ENCODE data around the gene AFF3.

The AFF3 gene

DNA sequence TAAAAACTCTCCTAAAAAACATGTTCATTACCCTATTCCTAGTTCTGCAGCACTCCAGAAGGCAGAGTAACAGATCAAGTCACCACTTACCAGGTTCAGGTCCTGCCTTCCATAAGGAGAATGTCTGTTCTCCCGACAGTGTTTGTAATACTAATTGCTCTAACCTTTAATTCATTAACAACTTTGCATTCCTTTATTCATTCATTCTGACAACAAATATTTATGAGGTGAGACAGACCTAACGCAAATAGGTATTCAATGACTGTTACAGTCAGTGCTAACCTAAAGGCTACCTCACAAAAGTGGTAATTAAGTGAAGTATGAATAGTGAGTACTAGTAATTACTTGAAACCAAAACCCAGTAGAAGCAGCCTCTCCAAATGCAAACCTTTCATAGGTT is 224.0 kb downstream of the AFF3 start:
- no peak overlapping the region for H3K4me3 ChIP-seq (ENCODE audit: low read depth, low read length)
- no peak for DNase-seq (ENCODE audit: low read depth)
- TF ChIP-seq, protein P1, sequence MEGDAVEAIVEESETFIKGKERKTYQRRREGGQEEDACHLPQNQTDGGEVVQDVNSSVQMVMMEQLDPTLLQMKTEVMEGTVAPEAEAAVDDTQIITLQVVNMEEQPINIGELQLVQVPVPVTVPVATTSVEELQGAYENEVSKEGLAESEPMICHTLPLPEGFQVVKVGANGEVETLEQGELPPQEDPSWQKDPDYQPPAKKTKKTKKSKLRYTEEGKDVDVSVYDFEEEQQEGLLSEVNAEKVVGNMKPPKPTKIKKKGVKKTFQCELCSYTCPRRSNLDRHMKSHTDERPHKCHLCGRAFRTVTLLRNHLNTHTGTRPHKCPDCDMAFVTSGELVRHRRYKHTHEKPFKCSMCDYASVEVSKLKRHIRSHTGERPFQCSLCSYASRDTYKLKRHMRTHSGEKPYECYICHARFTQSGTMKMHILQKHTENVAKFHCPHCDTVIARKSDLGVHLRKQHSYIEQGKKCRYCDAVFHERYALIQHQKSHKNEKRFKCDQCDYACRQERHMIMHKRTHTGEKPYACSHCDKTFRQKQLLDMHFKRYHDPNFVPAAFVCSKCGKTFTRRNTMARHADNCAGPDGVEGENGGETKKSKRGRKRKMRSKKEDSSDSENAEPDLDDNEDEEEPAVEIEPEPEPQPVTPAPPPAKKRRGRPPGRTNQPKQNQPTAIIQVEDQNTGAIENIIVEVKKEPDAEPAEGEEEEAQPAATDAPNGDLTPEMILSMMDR (conservative IDR thresholded peaks at IDR 0.05; ENCODE audit: low read depth, low read length), result no peak

DNA sequence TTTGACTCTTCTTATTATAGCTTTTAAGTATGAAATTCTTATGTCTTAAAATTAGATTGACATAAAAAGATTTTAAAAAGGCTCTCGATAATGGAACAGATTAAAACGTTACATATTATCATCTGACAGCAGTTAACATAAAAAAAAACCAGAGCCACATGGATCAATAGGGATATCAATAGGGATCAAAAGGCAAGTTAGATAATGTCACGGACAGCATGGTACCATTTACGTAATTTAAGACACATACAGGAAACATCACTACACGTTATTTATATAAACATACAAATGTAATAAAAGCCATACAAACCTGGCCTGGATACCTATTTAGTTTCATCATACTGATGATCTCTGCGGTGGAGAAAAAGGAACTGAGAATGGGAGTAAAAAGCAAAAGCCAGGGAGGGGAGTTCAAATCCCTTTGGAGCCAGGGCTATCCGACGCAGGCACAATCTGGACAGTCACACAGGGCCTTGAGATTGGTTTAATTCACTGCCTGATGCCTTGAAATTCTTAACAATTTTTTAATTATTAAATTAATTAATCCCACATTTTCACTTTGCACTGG is 227.2 kb downstream of the AFF3 start:
- no peak overlapping the region for H3K4me3 ChIP-seq (ENCODE audit: low read depth, low read length)
- DNase-seq (ENCODE audit: low read depth), result no peak
- TF ChIP-seq, protein P1 (conservative IDR thresholded peaks at IDR 0.05; ENCODE audit: low read depth, low read length), result no peak

DNA sequence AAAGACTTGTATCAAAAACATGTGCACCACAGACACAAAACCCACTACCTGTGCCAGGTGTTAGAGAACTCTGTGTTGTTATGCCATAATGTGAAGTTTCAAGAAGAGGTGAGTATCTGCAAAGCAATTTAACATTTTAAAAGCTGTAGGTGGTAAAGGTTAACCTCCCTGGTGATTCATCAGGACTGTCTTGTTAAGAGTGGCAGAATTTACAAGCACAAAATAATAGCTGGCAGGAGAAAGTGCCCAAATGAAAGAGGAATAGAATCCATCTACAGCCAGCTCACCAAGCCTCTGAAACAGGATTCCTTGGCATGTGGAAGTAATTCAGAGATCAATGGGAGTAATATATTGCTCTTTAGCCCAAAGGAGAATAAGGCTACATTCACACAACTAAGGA is 230.7 kb downstream of the AFF3 start:
- no peak overlapping the region for H3K4me3 ChIP-seq (ENCODE audit: low read depth, low read length)
- TF ChIP-seq, protein P1 (conservative IDR thresholded peaks at IDR 0.05; ENCODE audit: low read depth, low read length), result no peak
- DNase-seq (ENCODE audit: low read depth), result no peak

DNA sequence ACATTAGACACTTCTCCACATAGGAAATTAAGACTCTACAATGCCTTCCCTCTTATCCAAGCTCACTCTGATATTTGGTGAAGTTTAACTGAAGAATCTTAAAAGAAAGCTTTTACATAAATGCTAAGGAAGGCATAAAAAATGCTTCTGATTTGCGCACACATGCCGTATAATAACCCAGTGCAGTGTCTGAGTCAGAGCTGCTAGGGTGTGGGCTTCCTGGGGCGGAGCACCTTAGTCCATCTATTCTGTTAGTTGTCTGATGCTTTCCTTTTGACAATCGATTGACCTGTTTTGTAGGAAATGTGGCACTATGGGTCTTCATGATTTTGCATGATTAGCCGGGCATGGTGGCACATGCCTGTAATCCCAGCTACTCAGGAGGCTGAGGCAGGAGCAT is 231.5 kb downstream of the AFF3 start:
- TF ChIP-seq, protein P1 (conservative IDR thresholded peaks at IDR 0.05; ENCODE audit: low read depth, low read length), result no peak
- H3K4me3 ChIP-seq (ENCODE audit: low read depth, low read length), result no peak overlapping the region
- no peak for DNase-seq (ENCODE audit: low read depth)

DNA sequence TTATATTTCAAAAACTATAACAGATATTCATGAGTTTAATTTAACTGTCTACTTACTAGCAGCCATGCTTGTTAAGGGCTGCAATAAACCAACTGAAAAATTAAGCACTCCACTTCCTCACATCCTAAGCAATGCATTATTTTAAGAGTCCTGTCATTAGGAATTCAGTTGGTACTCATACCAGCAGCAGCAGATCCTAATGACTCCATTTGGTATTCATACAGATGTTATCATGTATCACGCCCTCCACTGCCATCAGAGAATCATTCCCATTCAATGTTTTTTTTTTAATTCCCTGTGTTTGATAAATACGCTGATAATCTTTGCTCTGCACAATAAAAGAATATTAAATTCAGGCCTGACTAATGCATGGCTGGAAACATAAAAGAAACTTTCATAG is 236.8 kb downstream of the AFF3 start:
- TF ChIP-seq, protein P1 (conservative IDR thresholded peaks at IDR 0.05; ENCODE audit: low read depth, low read length), result no peak
- no peak for DNase-seq (ENCODE audit: low read depth)
- no peak overlapping the region for H3K4me3 ChIP-seq (ENCODE audit: low read depth, low read length)

- DNase-seq (ENCODE audit: low read depth), result no peak
- no peak overlapping the region for H3K4me3 ChIP-seq (ENCODE audit: low read depth, low read length)
- TF ChIP-seq, protein P1 (conservative IDR thresholded peaks at IDR 0.05; ENCODE audit: low read depth, low read length), result no peak
Measured at GRCh38 chr2:99905025-99905424, 237.4 kb downstream of the AFF3 start.

GRCh38 chr2:99903981-99904380 is 238.4 kb downstream of the AFF3 start:
- H3K4me3 ChIP-seq (ENCODE audit: low read depth, low read length), result no peak overlapping the region
- TF ChIP-seq, protein P1 (conservative IDR thresholded peaks at IDR 0.05; ENCODE audit: low read depth, low read length), result no peak
- DNase-seq (ENCODE audit: low read depth), result no peak

Data from choroid plexus epithelial cell (primary cell).